Pancreas (tissue), 10 donors: ENCODE results near the gene SKIC3. TPM values are rescaled to one million over a fixed set of nuclear protein-coding genes. Genes with fewer than 3 reads are reported as not detected.

Source experiments
- ATAC-seq, 4 donors: fragments of 200-7000 bp; cut with Tn5 transposase; one replicate each; pipeline versions ENCODE4 v1.8.0 to v1.9.1; 2020; ENCODE audit warnings: mild to moderate bottlenecking in 4 of 4, moderate library complexity in 4 of 4
- DNase-seq, 6 donors: peaks; one replicate each; pipeline ENCODE4 v3.0.0-alpha.2; 2020
- FAIRE-seq: peaks from 2 replicates; lab custom pipeline; 2012; peaks lifted over from hg19 to GRCh38; lab: Jason Lieb, UNC
- H3K27ac ChIP-seq, 4 donors: fragments of 200-600 bp; sonication (generic); 1 replicate in 3 of 4; 2 replicates in 1 of 4; pipeline versions ENCODE4 v1.5.0 to v1.8.0; 2020
- H3K27me3 ChIP-seq, 4 donors: fragments of 200-600 bp; one replicate each; pipeline ENCODE4 v1.8.0; 2021
- H3K36me3 ChIP-seq, 3 donors: fragments of 200-600 bp; sonication (generic) in 1 of 3; one replicate each; pipeline versions ENCODE4 v1.5.0 to v1.8.0; 2020 to 2021
- H3K4me1 ChIP-seq, 3 donors: fragments of 200-600 bp; one replicate each; pipeline ENCODE4 v1.8.0; 2021
- H3K4me3 ChIP-seq, 4 donors: fragments of 200-600 bp; sonication (generic) in 2 of 4; one replicate each; pipeline versions ENCODE4 v1.5.0 to v1.8.0; 2020 to 2021
- H3K9me3 ChIP-seq, 4 donors: fragments of 200-600 bp; one replicate each; pipeline ENCODE4 v1.8.0; 2021
- WGBS, 2 donors: extraction: QIAGEN DNeasy Blood & Tissue Kit; methylation state at CpG; one replicate each; pipeline ENCODE4 v1.1.7; 2013; 5-methylcytosine and 5-hydroxymethylcytosine counted together
- intact Hi-C, 3 donors: fragments of 100-400 bp; cut with DNase I; formaldehyde crosslinking; loops; one replicate each; pipeline versions ENCODE4 v1.11.1 to v1.14.2; 2022
- polyA plus RNA-seq, 2 donors: library from polyadenylated mRNA; stranded (reverse); fragments of 200-250 nt; gene quantifications; one replicate each; pipeline ENCODE4 v1.2.3, GENCODE V29; 2013
- total RNA-seq, 6 donors: library from RNA; stranded (reverse); fragmentation: NEBNext Ultra II Directional in 4 of 6; extraction: Animal tissue kit (Norgen Biotek cat#: 25700) in 4 of 6; gene quantifications; one replicate each; pipeline versions ENCODE4 v1.2.1 to v1.2.4, GENCODE V29; 2021 to 2023
- TF ChIP-seq, protein P1 (sequence below), 4 donors: fragments of 200-600 bp; sonication (generic) in 3 of 4; IDR thresholded peaks; one replicate each; pipeline versions ENCODE4 v1.5.0 to v1.8.0; 2021; ENCODE audit warnings: antibody characterized with exemption in 4 of 4
- donor health status: healthy with polysubstance abuse.
- donor health status: DM: no; HTN: no; CAD: no; lungs with moderate emphysema.
- donor health status: DM: no; HTN: no; CAD: no.
- donor health status: control.
- donor health status: control.
- donor health status: Bipolar disorder and iron deficiency.
- donor health status: DM: yes; HTN: yes; CAD: no.
- donor health status: DM: no; HTN: no; CAD: no.
- donor health status: DM: no; HTN: no; CAD: no.
- donor health status: DM: yes; HTN: yes; CAD: no.

The SKIC3 gene
- total and polyA plus RNA-seq, 8 donors: 9.7 to 47.4 (median 40.8) TPM

DNA sequence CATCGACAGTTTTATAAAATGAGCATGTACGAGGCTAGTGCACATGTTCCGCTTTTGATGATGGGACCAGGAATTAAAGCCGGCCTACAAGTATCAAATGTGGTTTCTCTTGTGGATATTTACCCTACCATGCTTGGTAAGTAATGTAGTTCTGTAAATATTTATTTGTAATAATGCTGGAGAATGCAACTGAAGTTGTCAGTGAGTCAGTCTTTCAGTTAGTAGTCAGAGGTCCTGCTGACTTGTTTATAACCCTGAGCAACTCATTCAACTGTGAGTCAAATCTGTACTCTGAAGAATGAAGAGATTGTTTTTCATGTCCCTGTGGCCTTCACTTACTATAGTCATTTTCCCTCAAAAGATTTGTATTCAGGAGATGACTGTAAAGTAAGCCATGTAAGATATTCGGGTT, 36.7 kb upstream of the SKIC3 start:
- intact Hi-C loops: no loop called here
- 94 to 98% methylated on average over 5 of the region's 5 CpGs for WGBS, 2 donors
- TF ChIP-seq, protein P1, sequence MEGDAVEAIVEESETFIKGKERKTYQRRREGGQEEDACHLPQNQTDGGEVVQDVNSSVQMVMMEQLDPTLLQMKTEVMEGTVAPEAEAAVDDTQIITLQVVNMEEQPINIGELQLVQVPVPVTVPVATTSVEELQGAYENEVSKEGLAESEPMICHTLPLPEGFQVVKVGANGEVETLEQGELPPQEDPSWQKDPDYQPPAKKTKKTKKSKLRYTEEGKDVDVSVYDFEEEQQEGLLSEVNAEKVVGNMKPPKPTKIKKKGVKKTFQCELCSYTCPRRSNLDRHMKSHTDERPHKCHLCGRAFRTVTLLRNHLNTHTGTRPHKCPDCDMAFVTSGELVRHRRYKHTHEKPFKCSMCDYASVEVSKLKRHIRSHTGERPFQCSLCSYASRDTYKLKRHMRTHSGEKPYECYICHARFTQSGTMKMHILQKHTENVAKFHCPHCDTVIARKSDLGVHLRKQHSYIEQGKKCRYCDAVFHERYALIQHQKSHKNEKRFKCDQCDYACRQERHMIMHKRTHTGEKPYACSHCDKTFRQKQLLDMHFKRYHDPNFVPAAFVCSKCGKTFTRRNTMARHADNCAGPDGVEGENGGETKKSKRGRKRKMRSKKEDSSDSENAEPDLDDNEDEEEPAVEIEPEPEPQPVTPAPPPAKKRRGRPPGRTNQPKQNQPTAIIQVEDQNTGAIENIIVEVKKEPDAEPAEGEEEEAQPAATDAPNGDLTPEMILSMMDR (IDR thresholded peaks at IDR 0.05): no peak
- Histone ChIP-seq H3K4me1 (no peaks in the 10 kb centered on the region), H3K27ac (no peak overlapping the region), H3K4me3 (no peak overlapping the region), H3K9me3 (no peaks in the 10 kb centered on the region), H3K36me3 (peaks cover 0 to 7% (median 0%) of the 10 kb centered on the region in 3 donors), H3K27me3 (no peaks in the 10 kb centered on the region)
- DNase-seq: no peak
- ATAC-seq: no peak
- FAIRE-seq: no peak

DNA sequence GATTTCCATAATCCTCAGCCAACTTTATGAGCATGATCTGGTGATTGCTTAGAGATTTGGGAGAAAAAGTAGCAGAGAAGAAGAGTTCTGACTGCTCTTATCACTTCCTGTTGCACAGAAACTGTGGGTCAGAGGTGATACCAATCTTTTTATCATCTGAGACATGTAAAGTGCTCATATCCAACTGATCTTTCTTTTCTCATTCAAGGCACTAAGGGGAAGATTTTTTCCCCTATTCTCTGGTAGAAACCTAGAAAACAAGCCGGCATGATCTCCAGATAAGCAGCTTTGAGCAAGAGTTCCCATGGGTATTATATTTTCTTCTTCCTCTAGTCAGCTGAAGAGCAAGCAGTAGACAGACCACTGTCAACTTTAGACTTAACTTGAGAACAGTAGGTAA, 36.1 kb upstream of the SKIC3 start:
- TF ChIP-seq, protein P1 (IDR thresholded peaks at IDR 0.05): no peak
- 86 to 87% methylated on average over 1 of the region's 1 CpG for WGBS, 2 donors
- Histone ChIP-seq H3K9me3 (no peaks in the 10 kb centered on the region), H3K4me3 (no peak overlapping the region), H3K27ac (no peak overlapping the region), H3K36me3 (peaks cover 0 to 7% (median 0%) of the 10 kb centered on the region in 3 donors), H3K4me1 (no peaks in the 10 kb centered on the region), H3K27me3 (no peaks in the 10 kb centered on the region)
- DNase-seq (no peak), FAIRE-seq (no peak), ATAC-seq (no peak)
- intact Hi-C loops: no loop called here

DNA sequence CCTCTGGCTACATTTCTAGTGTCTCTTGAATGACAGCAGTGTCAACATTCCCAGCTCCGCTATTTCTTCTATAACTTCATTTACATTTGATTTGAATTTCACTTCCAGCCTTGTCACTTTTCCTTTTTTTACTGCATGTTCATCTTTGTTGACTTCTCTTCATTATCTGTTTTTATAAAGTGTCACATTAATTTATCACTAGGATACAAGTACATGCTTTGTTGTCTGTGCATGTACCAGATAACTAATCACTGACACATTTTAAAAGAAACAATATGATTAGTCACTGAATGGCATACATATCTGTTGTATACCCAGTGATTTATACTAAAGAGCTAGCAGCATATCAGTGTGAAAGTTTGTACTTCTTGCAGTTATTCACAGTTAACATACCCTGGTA, 29.2 kb upstream of the SKIC3 start:
- 91 to 93% methylated on average over 1 of the region's 1 CpG for WGBS, 2 donors
- intact Hi-C loops: no loop called here
- no peaks in the 10 kb centered on the region for H3K4me1 ChIP-seq
- no peak overlapping the region for H3K4me3 ChIP-seq
- H3K36me3 ChIP-seq: no peaks in the 10 kb centered on the region
- ATAC-seq: no peak
- H3K9me3 ChIP-seq: no peaks in the 10 kb centered on the region
- DNase-seq: no peak
- FAIRE-seq: no peak
- H3K27me3 ChIP-seq: no peaks in the 10 kb centered on the region
- H3K27ac ChIP-seq: no peak overlapping the region
- TF ChIP-seq, protein P1 (IDR thresholded peaks at IDR 0.05): no peak

DNA sequence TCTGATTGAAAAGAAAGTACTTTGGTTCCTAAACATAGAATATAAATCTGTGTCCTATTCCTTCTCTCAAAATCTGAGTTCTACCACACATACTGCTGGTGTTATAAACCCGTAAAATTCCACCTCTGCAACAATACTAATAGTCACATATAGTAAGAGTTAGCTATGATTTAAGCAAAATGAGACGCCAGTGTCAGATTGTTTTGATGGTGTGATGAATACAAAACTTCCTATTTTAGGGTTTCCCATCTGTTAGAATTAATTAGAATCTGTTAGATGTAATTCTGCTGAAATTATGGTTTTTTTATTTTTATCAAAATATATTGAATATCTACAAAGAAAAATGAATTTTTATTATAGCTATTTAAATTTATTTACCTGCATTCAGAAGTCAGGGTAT, 26.8 kb upstream of the SKIC3 start:
- Histone ChIP-seq H3K9me3 (no peaks in the 10 kb centered on the region), H3K4me1 (no peaks in the 10 kb centered on the region), H3K27ac (no peak overlapping the region), H3K36me3 (no peaks in the 10 kb centered on the region), H3K27me3 (no peaks in the 10 kb centered on the region), H3K4me3 (no peak overlapping the region)
- TF ChIP-seq, protein P1 (IDR thresholded peaks at IDR 0.05): no peak
- no peak for FAIRE-seq
- no peak for ATAC-seq
- no peak for DNase-seq
- WGBS, 2 donors: 94 to 100% methylated on average over 2 of the region's 2 CpGs
- intact Hi-C loops: no loop called here

DNA sequence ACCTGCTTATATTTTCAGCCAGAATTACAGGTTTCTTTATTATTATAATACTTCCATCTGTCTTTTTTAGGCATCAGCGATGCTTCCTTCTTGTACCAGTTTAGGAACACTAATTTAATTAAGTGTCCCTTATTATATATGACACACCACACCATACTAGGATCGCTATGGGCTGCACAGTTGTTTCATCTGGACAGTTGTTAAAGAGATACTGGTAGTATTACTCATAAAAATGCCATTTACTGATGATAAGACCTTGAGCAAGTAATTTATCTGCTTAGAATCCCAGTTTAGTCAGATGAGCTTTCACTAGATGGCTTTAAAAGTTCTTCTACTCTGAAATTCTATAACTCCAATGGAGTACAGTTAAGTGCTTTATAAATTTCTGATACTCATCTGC, 17.2 kb upstream of the SKIC3 start:
- H3K4me1 ChIP-seq: no peaks in the 10 kb centered on the region
- DNase-seq: no peak
- H3K27me3 ChIP-seq: no peaks in the 10 kb centered on the region
- 95 to 97% methylated on average over 2 of the region's 2 CpGs for WGBS, 2 donors
- intact Hi-C loops: no loop called here
- TF ChIP-seq, protein P1 (IDR thresholded peaks at IDR 0.05): no peak
- no peak overlapping the region for H3K27ac ChIP-seq
- H3K4me3 ChIP-seq: no peak overlapping the region
- H3K9me3 ChIP-seq: no peaks in the 10 kb centered on the region
- peaks cover 0 to 6% (median 0%) of the 10 kb centered on the region in 3 donors for H3K36me3 ChIP-seq
- no peak for FAIRE-seq
- ATAC-seq: no peak
